GM10266 (cell line): ENCODE data around the gene PARD3B.

ENCODE experiments used
- DNase-seq: peaks from one replicate; pipeline ENCODE4 v3.0.0; 2012; ENCODE audit errors: extremely low spot score
- CTCF ChIP-seq: IDR thresholded peaks from 2 replicates; pipeline ENCODE4 v1.5.1; 2012; ENCODE audit warnings: mild to moderate bottlenecking, low read depth; ENCODE audit not compliant: control insufficient read depth, insufficient read depth; ENCODE audit errors: missing control alignments

PARD3B gene

GRCh38 chr2:204678031-204678430, 132.8 kb downstream of the PARD3B start:
- no peak for TF ChIP-seq CTCF
- no peak for DNase-seq

DNA sequence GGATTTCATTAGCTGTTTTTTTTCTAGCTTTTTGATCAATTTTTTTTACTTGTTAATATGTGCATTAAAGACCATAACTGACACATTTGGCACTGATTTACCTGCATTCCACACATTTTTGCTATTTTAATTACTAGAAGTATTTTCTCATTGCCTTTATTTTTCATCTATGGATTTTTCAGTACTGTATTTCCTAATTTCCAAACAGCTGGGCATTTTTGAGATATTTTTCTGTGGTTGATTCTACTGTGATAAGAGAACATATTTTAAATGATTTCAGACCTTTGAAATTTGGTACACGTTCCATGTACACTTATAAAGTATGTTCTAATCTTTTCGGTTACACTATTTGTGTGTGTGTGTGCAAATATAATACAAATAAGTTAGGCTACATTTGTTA, 135.3 kb downstream of the PARD3B start:
- no peak for TF ChIP-seq CTCF
- no peak for DNase-seq

DNA sequence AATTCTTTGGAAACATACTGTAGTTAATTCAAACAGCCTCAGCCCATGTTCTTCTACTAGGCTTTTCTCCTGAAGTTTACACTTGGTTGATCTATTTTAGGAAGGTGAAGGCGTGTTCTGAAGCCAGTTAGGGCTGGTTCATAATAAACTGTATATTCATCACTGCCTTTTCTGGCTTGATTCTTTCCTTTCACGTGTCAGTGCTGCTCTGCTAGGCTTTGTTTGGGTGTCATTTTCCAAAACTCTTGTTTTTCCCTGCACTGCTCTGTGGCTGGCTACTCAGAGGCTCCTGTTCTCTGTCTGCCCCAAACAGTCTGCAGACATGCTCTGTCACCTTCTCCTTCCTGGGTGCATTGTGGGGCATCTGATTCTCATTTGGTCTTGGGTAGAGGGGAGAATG, 136.1 kb downstream of the PARD3B start:
- no peak for TF ChIP-seq CTCF
- DNase-seq, result no peak

- no peak for DNase-seq
- TF ChIP-seq CTCF, result no peak
Observed at GRCh38 chr2:204683384-204683783, 138.1 kb downstream of the PARD3B start.

DNA sequence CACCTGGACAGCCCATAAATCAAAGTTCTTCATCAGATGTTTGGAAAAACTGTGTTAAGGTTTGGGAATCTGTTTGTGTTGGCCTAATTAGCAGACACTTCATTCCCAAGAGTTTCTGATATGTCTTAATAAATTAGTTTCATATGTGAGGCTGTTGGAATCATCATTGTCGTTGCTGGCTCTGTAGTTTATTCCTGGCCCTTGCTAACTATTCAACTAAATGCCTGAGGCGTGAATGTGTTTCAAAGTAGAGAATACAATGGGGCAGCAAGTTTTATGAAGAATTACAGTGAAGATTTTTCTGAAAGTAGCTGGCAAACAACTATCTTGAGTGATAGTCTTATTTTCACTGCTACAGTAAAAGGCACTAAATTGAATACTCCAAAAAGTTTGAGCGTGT, 141.1 kb downstream of the PARD3B start:
- TF ChIP-seq CTCF, result no peak
- DNase-seq, result no peak

- DNase-seq, result no peak
- no peak for TF ChIP-seq CTCF
Observed at GRCh38 chr2:204687776-204688175, 142.5 kb downstream of the PARD3B start.

DNA sequence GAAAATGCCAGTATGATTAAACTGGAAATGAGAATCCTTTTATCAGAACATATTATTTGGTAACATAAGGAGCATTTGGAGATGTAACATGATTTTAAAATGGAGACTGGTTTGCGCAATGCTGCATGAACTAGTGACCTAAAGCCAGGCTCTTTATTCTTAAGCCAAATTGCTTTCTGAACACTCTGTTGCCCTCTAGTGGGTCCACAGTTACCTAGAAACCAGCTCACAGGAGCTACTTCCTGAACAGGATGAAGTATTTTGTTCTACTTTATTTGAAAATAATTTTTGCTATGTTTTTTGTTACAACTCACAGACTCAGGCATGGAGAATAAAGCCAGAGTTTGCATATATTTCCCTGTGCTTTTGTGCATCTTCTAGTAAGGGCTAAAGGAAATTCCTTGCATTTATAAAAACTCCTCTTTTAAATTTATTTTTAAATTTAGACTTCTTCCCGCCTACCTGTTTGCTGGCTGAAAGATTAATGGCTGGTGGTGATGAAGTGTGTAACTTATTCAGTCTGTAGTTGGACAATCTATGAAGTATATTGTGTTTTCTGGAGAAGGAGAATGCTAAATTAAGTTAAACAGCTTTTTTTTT, 146.7 kb downstream of the PARD3B start:
- TF ChIP-seq CTCF, result peak; percentile 49
- peak; percentile 13 for DNase-seq
